Measurements from ENCODE around the gene LACTB.
"Not testable (repeated sequence)": the region's sequence is repeated elsewhere in the genome, so short reads cannot be mapped to it uniquely, and the experiment has no call there.

Gene LACTB

GRCh38 chr15:63083044-63083443 lies 38.6 kb upstream of the LACTB start:
- TF ChIP-seq ZNF274 (IDR thresholded peaks at IDR 0.05; ENCODE audit: low read depth, low read length) = no peak
- no peak overlapping the region for H3K4me3 ChIP-seq (ENCODE audit: low read length)

GRCh38 chr15:63083541-63083940 lies 38.1 kb upstream of the LACTB start:
- no peak for TF ChIP-seq ZNF274 (IDR thresholded peaks at IDR 0.05; ENCODE audit: low read depth, low read length)
- no peak overlapping the region for H3K4me3 ChIP-seq (ENCODE audit: low read length)

GRCh38 chr15:63084806-63085205 lies 36.9 kb upstream of the LACTB start:
- no peak for TF ChIP-seq ZNF274 (IDR thresholded peaks at IDR 0.05; ENCODE audit: low read depth, low read length)
- no peak overlapping the region for H3K4me3 ChIP-seq (ENCODE audit: low read length)

- TF ChIP-seq ZNF274 (IDR thresholded peaks at IDR 0.05; ENCODE audit: low read depth, low read length) = no peak
- no peak overlapping the region for H3K4me3 ChIP-seq (ENCODE audit: low read length)
These were observed 36.4 kb upstream of the LACTB start for GRCh38 chr15:63085289-63085688.

- no peak for TF ChIP-seq ZNF274 (IDR thresholded peaks at IDR 0.05; ENCODE audit: low read depth, low read length)
- H3K4me3 ChIP-seq (ENCODE audit: low read length) = no peak overlapping the region
These were observed 35.4 kb upstream of the LACTB start for GRCh38 chr15:63086271-63086670.

GRCh38 chr15:63086947-63087346 lies 34.7 kb upstream of the LACTB start:
- TF ChIP-seq ZNF274 (IDR thresholded peaks at IDR 0.05; ENCODE audit: low read depth, low read length) = no peak
- no peak overlapping the region for H3K4me3 ChIP-seq (ENCODE audit: low read length)

GRCh38 chr15:63088533-63089245 lies 33.0 kb upstream of the LACTB start:
- no peak for TF ChIP-seq ZNF274 (IDR thresholded peaks at IDR 0.05; ENCODE audit: low read depth, low read length)
- H3K4me3 ChIP-seq (ENCODE audit: low read length) = no peak overlapping the region

- TF ChIP-seq ZNF274 (IDR thresholded peaks at IDR 0.05; ENCODE audit: low read depth, low read length) = no peak
- H3K4me3 ChIP-seq (ENCODE audit: low read length) = no peak overlapping the region
These were observed 32.2 kb upstream of the LACTB start for GRCh38 chr15:63089260-63090043.

- H3K4me3 ChIP-seq (ENCODE audit: low read length) = no peak overlapping the region
- no peak for TF ChIP-seq ZNF274 (IDR thresholded peaks at IDR 0.05; ENCODE audit: low read depth, low read length)
These were observed 31.2 kb upstream of the LACTB start for GRCh38 chr15:63090472-63090871.

- no peak overlapping the region for H3K4me3 ChIP-seq (ENCODE audit: low read length)
- TF ChIP-seq ZNF274 (IDR thresholded peaks at IDR 0.05; ENCODE audit: low read depth, low read length) = no peak
These were observed 30.8 kb upstream of the LACTB start for GRCh38 chr15:63090887-63091286.

- no peak for TF ChIP-seq ZNF274 (IDR thresholded peaks at IDR 0.05; ENCODE audit: low read depth, low read length)
- H3K4me3 ChIP-seq (ENCODE audit: low read length) = no peak overlapping the region
These were observed 29.8 kb upstream of the LACTB start for GRCh38 chr15:63091679-63092446.

- no peak overlapping the region for H3K4me3 ChIP-seq (ENCODE audit: low read length)
- TF ChIP-seq ZNF274 (IDR thresholded peaks at IDR 0.05; ENCODE audit: low read depth, low read length) = no peak
These were observed 28.0 kb upstream of the LACTB start for GRCh38 chr15:63093486-63094205.

- TF ChIP-seq ZNF274 (IDR thresholded peaks at IDR 0.05; ENCODE audit: low read depth, low read length) = no peak
- no peak overlapping the region for H3K4me3 ChIP-seq (ENCODE audit: low read length)
These were observed 27.1 kb upstream of the LACTB start for GRCh38 chr15:63094495-63094931.

- no peak for TF ChIP-seq ZNF274 (IDR thresholded peaks at IDR 0.05; ENCODE audit: low read depth, low read length)
- H3K4me3 ChIP-seq (ENCODE audit: low read length) = no peak overlapping the region
These were observed 25.5 kb upstream of the LACTB start for GRCh38 chr15:63096178-63096577.

GRCh38 chr15:63098901-63099300 lies 22.8 kb upstream of the LACTB start:
- H3K4me3 ChIP-seq (ENCODE audit: low read length) = not testable (repeated sequence)

- H3K4me3 ChIP-seq (ENCODE audit: low read length) = not testable (repeated sequence)
These were observed 22.1 kb upstream of the LACTB start for GRCh38 chr15:63099581-63099980.
